Neuron (in vitro differentiated cells): ENCODE results near the gene RNU7-1.

Experiments
- H2AFZ ChIP-seq: one replicate; pipeline ENCODE4 v1.6.1; 2013; ENCODE audit warnings: low read depth, mild to moderate bottlenecking, inconsistent platforms, low read length, moderate library complexity
- H3K27me3 ChIP-seq: one replicate; pipeline ENCODE4 v1.6.1; 2013; ENCODE audit warnings: low read length; ENCODE audit not compliant: insufficient read depth
- H3K36me3 ChIP-seq: one replicate; pipeline ENCODE4 v1.6.1; 2013; ENCODE audit warnings: low read length; ENCODE audit not compliant: insufficient read depth
- H3K4me1 ChIP-seq: one replicate; pipeline ENCODE4 v1.6.1; 2013; ENCODE audit warnings: low read length; ENCODE audit not compliant: insufficient read depth
- H3K4me3 ChIP-seq: 2 replicates; pipeline ENCODE4 v1.5.1; 2013; ENCODE audit warnings: mild to moderate bottlenecking, low read length, moderate library complexity
- H3K9me3 ChIP-seq: one replicate; pipeline ENCODE4 v1.6.1; 2013; ENCODE audit warnings: low read length

The RNU7-1 gene

DNA sequence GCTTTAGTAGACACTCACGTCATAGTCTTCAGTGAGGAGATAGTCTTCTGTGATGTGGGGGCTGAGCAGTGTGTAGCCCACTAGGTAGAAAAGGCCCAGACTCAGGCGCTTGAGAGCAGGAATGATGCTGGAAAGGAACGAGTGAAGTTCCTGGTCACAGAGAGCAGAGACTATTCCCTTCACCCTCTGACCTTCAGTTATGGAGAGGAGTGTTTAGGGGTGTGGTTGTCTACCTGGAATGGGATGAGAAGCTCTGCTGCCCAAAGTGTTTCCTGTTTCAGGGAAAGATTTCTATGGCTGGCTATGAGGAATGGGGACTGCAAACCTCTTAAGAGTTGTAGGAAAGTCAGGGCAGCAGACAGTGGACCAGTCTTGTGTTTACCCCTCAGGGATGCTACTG is 35.8 kb downstream of the RNU7-1 start:
- Histone ChIP-seq H3K27me3 (no peaks in the 10 kb centered on the region), H3K4me1 (no peaks in the 10 kb centered on the region), H3K36me3 (peaks cover 77% of the 10 kb centered on the region), H3K9me3 (no peaks in the 10 kb centered on the region), H3K4me3 (no peak overlapping the region), H2AFZ (no peak overlapping the region)

DNA sequence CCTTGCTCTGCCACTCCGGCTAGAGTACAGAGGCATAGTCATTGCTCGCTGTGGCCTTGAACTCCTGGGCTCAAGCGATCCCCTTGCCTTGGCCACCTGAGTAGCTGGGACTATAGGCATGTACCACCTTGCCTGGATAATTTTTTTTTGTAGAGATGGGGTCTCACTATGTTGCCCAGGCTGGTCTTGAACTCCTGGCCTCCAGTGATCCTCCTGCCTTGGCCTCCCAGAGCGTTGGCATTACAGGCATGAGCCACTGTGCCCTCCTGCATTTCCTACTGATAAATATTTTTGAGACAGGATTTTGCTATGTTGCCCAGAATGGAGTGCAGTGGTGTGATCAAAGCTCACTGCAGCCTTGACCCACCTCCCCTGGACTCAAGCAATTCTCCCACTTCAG is 36.5 kb downstream of the RNU7-1 start:
- Histone ChIP-seq H3K27me3 (no peaks in the 10 kb centered on the region), H3K4me1 (no peaks in the 10 kb centered on the region), H3K4me3 (no peak overlapping the region), H3K36me3 (peaks cover 71% of the 10 kb centered on the region), H3K9me3 (no peaks in the 10 kb centered on the region), H2AFZ (no peak overlapping the region)

DNA sequence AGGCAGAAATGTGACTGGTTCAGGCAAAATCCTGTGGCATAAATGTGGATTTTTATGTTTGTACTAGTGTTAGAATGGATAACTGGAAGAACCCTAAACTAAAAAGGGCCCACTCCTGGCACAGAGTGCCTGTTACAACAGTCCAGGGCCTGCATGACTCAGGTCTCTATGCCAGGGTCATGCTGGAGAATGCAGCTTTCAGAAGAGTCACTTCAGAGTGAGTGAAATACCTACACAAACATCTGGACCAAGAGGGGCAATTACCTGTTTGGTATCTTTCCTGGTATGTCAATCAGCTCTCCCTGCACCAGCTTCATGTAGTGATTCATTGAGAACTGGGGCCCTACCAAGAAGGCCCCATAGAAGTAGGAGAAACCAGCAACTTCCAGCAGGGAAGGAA is 37.1 kb downstream of the RNU7-1 start:
- Histone ChIP-seq H3K4me3 (no peak overlapping the region), H2AFZ (no peak overlapping the region), H3K36me3 (peaks cover 64% of the 10 kb centered on the region), H3K4me1 (no peaks in the 10 kb centered on the region), H3K9me3 (no peaks in the 10 kb centered on the region), H3K27me3 (no peaks in the 10 kb centered on the region)

DNA sequence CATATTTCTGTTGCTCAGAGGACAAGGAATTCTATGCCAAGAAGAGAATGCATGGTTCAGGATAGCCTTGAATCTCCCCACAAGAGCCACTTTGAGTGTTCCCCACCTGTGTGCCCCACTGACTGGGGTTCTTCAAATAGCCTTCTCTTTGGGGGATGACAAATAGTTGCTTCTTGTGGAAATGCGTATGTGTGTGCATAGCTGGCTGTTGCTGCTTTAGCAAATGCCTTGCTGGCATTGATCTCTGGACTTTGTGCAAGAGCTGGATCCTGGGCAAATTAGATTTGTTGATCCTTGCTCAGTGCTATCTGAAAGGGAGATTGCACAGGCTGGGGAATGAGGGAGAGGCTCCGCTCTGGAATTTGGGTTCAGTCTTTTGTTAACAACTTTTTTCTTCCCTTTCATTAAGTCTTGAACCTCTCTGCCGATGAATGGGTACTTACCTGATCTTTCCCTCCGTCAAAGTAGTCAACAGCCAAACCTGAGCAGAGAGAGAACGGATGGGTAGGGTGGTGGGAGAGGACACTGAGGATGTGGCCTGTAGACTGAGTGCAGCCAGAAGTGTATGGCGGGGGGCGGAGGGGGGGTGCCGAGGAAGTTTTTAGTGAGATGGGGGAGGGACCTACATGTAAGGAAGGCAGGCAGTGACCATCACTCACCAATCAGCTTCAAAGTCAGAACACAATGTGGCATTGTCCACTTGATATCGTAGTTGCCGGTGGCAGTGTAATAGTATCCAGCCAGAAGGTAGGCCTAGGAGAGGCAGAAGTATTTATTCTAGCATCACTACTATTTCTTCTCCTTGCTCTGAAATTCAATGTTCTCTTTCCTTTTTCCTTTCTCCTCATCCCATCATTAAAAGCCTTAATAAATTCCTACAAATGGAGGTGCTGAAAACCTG is 37.8 kb downstream of the RNU7-1 start:
- no peaks in the 10 kb centered on the region for H3K9me3 ChIP-seq
- H3K4me3 ChIP-seq: no peak overlapping the region
- H3K36me3 ChIP-seq: peaks cover 57% of the 10 kb centered on the region
- no peaks in the 10 kb centered on the region for H3K27me3 ChIP-seq
- H3K4me1 ChIP-seq: no peaks in the 10 kb centered on the region
- no peak overlapping the region for H2AFZ ChIP-seq

DNA sequence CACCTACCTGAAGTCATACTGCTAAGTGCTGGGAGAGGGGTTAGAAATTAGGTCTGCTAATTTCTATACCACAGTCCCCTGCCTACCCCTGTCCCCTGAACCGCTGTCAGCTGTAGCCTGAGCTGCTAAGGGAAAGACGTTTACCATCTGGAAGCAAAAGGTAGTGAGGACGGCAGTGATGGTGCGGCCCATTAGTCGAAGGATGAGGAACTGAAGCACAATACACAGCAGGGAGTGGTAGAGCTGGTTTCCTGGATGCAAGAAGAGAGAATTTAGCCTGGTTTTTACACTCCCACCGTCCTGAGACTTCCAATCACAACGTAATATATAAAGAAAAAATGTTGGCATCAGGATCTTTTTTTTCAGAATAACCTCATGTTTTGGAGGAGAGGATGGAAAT is 38.9 kb downstream of the RNU7-1 start:
- no peaks in the 10 kb centered on the region for H3K4me1 ChIP-seq
- no peak overlapping the region for H3K4me3 ChIP-seq
- peaks cover 49% of the 10 kb centered on the region for H3K36me3 ChIP-seq
- H2AFZ ChIP-seq: no peak overlapping the region
- H3K9me3 ChIP-seq: no peaks in the 10 kb centered on the region
- no peaks in the 10 kb centered on the region for H3K27me3 ChIP-seq

DNA sequence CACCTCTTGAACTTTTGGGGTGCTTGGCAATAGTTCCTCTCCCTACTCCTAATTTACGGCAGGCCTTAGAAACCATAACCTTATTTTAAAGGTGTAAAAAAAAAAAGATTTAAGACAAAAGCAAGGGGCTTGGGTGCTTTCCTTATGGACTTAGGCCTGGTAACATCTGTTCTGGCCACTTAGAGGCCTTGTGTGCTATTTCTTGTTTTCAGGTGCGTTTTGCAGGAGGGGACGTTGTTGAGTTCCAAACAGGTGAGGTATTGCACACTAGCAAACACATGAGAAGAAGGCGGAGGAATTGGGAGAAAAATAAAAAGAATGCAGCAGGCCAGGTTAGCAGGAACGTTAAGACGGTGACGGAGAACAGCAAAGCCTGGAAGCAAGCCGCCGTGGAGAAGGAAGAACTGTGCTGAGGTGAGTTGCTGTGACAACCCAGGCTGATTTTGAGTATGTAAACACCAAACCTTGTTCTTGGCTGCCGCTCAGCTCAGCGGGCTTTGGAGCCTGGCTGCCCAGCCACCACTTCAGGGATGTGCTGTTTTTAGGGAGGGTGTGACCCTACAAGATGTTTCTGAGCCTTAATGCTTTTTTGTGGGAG is 44.4 kb downstream of the RNU7-1 start:
- Histone ChIP-seq H2AFZ (no peak overlapping the region), H3K4me3 (no peak overlapping the region), H3K9me3 (no peaks in the 10 kb centered on the region), H3K4me1 (no peaks in the 10 kb centered on the region), H3K36me3 (peaks cover 22% of the 10 kb centered on the region), H3K27me3 (no peaks in the 10 kb centered on the region)
